T-helper 22 cell (primary cell): ENCODE measurements around the gene ASNSD1.
A peak's percentile ranks its signal among the peaks of the same experiment; 100 is the strongest.
"Not testable (repeated sequence)": the region's sequence is repeated elsewhere in the genome, so short reads cannot be mapped to it uniquely, and the experiment has no call there.

Experiments used
- DNase-seq: peaks from one replicate; pipeline ENCODE4 v3.0.0-alpha.2; 2020; ENCODE audit warnings: low read depth

ASNSD1 gene

GRCh38 chr2:189687796-189688195, 26.5 kb downstream of the ASNSD1 start:
- DNase-seq, result not testable (repeated sequence)

DNA sequence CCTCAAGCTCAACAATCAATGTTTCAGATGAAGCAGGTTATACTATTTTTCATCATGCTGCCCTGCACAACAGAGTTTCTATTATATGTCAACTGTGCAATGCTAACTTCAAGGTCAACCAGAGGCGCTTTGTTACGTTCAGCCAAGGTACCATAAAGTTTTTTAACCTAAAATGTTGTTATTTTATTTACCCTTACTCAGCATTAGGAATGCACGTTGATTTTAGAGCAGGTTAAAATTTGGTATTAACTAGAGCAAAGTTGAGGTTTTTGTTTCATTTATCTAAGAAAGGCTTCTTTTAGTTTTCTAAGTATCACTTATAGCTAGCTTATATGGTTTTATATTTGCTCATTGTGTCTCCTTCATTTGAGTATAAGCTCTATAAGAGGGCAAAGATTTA, 35.0 kb downstream of the ASNSD1 start:
- DNase-seq, result no peak

GRCh38 chr2:189698020-189698887, 37.0 kb downstream of the ASNSD1 start:
- peak; percentile 3 for DNase-seq

DNA sequence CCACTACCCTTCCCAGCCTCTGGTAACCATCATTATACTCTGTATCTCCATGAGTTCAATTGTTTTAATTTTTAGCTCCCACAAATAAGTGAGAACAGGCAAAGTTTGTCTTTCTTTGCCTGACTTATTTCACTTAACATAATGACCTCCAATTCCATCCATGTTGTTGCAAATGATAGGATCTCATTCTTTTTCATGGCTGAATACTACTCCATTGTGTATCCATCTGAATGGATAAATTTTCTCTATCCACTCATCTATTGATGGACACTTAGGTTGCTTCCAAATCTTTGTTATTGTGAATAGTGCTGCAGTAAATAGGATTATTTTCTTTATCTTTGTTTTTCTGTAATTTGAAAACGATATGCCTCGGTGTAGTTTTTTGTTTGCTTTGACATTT, 39.4 kb downstream of the ASNSD1 start:
- DNase-seq, result no peak

DNA sequence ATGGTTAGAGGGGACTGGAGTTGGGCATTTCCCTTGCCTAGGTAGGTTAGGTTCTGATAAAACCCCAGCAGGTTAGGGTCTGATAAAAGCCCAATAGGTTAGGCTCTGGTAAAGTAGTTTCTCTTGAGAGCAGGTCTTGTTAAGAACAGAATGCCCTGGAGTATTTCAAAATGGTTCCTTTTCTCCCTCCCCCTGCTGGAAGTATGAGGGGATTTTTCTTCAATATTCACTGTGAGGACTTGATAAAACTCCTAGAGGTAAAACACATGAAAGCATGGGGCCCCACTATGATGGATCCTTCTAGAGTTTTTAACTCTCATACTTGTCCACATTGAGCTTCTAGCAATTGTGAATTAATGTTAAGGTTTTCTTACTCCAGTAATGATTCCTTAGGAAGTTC, 40.8 kb downstream of the ASNSD1 start:
- DNase-seq, result no peak

GRCh38 chr2:189709501-189710221, 48.4 kb downstream of the ASNSD1 start:
- no peak for DNase-seq

- DNase-seq, result not testable (repeated sequence)
Measured at GRCh38 chr2:189717593-189717992, 56.3 kb downstream of the ASNSD1 start.

DNA sequence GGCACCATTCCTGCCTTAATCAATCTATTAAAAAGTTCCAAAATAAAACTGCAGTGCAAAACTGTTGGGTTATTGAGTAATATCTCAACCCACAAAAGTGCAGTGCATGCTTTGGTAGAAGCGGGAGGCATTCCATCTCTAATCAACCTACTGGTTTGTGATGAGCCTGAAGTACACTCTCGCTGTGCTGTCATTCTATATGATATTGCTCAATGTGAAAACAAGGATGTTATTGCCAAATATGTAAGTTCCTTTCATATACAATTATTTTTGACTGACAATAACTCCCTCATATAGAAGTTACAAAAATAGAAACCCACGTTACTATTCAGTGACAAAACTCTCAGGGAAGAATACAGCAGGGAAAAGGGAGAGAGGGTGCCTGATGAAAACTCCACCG, 58.3 kb downstream of the ASNSD1 start:
- no peak for DNase-seq
